MM.1S (cell line): ENCODE results near the gene ERVMER34-1.

Source experiments
- DNase-seq: peaks from one replicate; pipeline ENCODE4 v3.0.0-alpha.2; 2015
- H2AFZ ChIP-seq: fragments of 300-600 bp; sonication (generic); 2 replicates; pipeline ENCODE4 v1.6.0; 2016; ENCODE audit warnings: antibody characterized with exemption, low read length
- H3F3A ChIP-seq: fragments of 300-600 bp; sonication (generic); 2 replicates; pipeline ENCODE4 v1.6.1; 2016; ENCODE audit warnings: mild to moderate bottlenecking, antibody characterized with exemption, low read length, moderate library complexity, mixed read lengths; ENCODE audit not compliant: insufficient read depth
- H3K27ac ChIP-seq: fragments of 300-600 bp; sonication (generic); 2 replicates; pipeline ENCODE4 v1.5.1; 2016; ENCODE audit warnings: mild to moderate bottlenecking, low read length
- H3K27me3 ChIP-seq: fragments of 300-600 bp; sonication (generic); replicated peaks from 2 replicates; pipeline ENCODE4 v1.6.0; 2016; ENCODE audit warnings: low read length; ENCODE audit not compliant: insufficient read depth
- H3K36me3 ChIP-seq: fragments of 300-600 bp; sonication (generic); replicated peaks from 2 replicates; pipeline ENCODE4 v1.6.1; 2016; ENCODE audit warnings: mild to moderate bottlenecking, low read length, mixed read lengths; ENCODE audit not compliant: insufficient read depth
- H3K4me1 ChIP-seq: fragments of 300-600 bp; sonication (generic); 2 replicates; pipeline ENCODE4 v1.6.1; 2016; ENCODE audit warnings: low read length, mixed read lengths
- H3K4me2 ChIP-seq: fragments of 300-600 bp; sonication (generic); 2 replicates; pipeline ENCODE4 v1.6.0; 2016; ENCODE audit warnings: low read depth, low read length
- H3K4me3 ChIP-seq: fragments of 300-600 bp; sonication (generic); 2 replicates; pipeline ENCODE4 v1.5.1; 2016; ENCODE audit warnings: low read length, mixed read lengths
- H3K79me2 ChIP-seq: fragments of 300-600 bp; sonication (generic); 2 replicates; pipeline ENCODE4 v1.6.1; 2016; ENCODE audit warnings: mixed run types, low read length, mixed read lengths
- H3K9ac ChIP-seq: fragments of 300-600 bp; sonication (generic); 2 replicates; pipeline ENCODE4 v1.6.1; 2016; ENCODE audit warnings: low read length, mixed read lengths
- H3K9me2 ChIP-seq: fragments of 300-600 bp; sonication (generic); replicated peaks from 2 replicates; pipeline ENCODE4 v1.6.1; 2016; ENCODE audit warnings: mild to moderate bottlenecking, low read length, mixed read lengths; ENCODE audit not compliant: insufficient read depth
- H3K9me3 ChIP-seq: fragments of 300-600 bp; sonication (generic); replicated peaks from 2 replicates; pipeline ENCODE4 v1.6.1; 2016; ENCODE audit warnings: mild to moderate bottlenecking, low read length, mixed read lengths; ENCODE audit not compliant: insufficient read depth
- H4K20me1 ChIP-seq: fragments of 300-600 bp; sonication (generic); 2 replicates; pipeline ENCODE4 v1.6.1; 2016; ENCODE audit warnings: mild to moderate bottlenecking, low read length, moderate library complexity, mixed read lengths; ENCODE audit not compliant: insufficient read depth
- EZH2 ChIP-seq: fragments of 300-600 bp; sonication (generic); optimal IDR thresholded peaks from 2 replicates; pipeline ENCODE3; 2017; ENCODE audit warnings: low read depth, mild to moderate bottlenecking, antibody characterized with exemption, low read length, mixed read lengths
- EZH2phosphoT487 ChIP-seq: fragments of 300-600 bp; sonication (generic); IDR thresholded peaks from 2 replicates; pipeline ENCODE4 v1.6.1; 2018; ENCODE audit warnings: antibody characterized with exemption, low read length
- TF ChIP-seq, protein P1 (sequence below): fragments of 300-600 bp; sonication (generic); IDR thresholded peaks from 2 replicates; pipeline ENCODE4 v1.5.1; 2016; ENCODE audit warnings: antibody characterized with exemption, low read length, mixed read lengths

ERVMER34-1 gene

DNA sequence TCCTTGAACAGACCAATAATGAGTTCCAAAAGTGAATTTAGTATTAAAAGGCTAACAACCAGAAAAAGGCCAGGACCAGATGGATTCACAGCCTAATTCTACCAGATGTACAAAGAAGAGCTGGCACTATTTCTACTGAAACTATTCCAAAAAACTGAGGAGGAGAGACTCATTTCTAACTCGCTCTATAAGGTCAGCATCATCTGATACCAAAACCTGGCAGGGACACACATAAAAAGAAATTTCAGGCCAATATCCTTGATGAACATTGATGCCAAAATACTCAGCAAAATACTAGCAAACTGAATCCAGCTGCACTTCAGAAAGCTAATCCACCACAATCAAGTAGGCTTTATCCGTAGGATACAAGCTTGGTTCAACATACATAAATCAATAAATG, 56.3 kb downstream of the ERVMER34-1 start:
- no peaks in the 10 kb centered on the region for H3K79me2 ChIP-seq
- H3K27ac ChIP-seq: no peak overlapping the region
- H3K9ac ChIP-seq: no peak overlapping the region
- H2AFZ ChIP-seq: no peak overlapping the region
- DNase-seq: no peak
- no peaks in the 10 kb centered on the region for H4K20me1 ChIP-seq
- no peak overlapping the region for H3K4me3 ChIP-seq
- no peak overlapping the region for H3K4me2 ChIP-seq
- no peaks in the 10 kb centered on the region for H3K9me2 ChIP-seq
- no peaks in the 10 kb centered on the region for H3K36me3 ChIP-seq
- no peaks in the 10 kb centered on the region for H3K4me1 ChIP-seq
- H3F3A ChIP-seq: no peaks in the 10 kb centered on the region
- H3K9me3 ChIP-seq: no peaks in the 10 kb centered on the region
- TF ChIP-seq EZH2 (no peak), EZH2phosphoT487 (no peak)
- TF ChIP-seq, protein P1, sequence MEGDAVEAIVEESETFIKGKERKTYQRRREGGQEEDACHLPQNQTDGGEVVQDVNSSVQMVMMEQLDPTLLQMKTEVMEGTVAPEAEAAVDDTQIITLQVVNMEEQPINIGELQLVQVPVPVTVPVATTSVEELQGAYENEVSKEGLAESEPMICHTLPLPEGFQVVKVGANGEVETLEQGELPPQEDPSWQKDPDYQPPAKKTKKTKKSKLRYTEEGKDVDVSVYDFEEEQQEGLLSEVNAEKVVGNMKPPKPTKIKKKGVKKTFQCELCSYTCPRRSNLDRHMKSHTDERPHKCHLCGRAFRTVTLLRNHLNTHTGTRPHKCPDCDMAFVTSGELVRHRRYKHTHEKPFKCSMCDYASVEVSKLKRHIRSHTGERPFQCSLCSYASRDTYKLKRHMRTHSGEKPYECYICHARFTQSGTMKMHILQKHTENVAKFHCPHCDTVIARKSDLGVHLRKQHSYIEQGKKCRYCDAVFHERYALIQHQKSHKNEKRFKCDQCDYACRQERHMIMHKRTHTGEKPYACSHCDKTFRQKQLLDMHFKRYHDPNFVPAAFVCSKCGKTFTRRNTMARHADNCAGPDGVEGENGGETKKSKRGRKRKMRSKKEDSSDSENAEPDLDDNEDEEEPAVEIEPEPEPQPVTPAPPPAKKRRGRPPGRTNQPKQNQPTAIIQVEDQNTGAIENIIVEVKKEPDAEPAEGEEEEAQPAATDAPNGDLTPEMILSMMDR: no peak
- H3K27me3 ChIP-seq: no peaks in the 10 kb centered on the region

DNA sequence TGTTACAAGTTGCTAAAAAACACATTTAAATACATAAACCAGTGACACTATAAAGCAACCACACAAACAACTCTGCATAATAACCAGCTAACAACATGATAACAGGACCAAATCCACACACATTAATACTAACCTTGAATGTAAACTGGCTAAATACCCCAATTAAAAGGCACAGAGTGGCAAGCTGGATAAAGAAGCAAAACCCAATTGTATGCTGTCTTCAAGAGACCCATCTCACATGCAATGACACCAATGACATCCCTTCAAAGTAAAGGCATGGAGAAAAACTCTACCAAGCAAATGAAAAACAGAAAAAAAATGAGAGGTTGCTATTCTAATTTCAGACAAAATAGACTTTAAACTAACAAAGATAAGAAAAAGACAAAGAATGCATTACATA, 57.7 kb downstream of the ERVMER34-1 start:
- Histone ChIP-seq H3K4me3 (no peak overlapping the region), H3K9me2 (no peaks in the 10 kb centered on the region), H4K20me1 (no peaks in the 10 kb centered on the region), H3K4me2 (no peak overlapping the region), H3K79me2 (no peaks in the 10 kb centered on the region), H3K9ac (no peak overlapping the region), H3K4me1 (no peaks in the 10 kb centered on the region), H3K36me3 (no peaks in the 10 kb centered on the region), H2AFZ (no peak overlapping the region), H3K27me3 (no peaks in the 10 kb centered on the region), H3K9me3 (no peaks in the 10 kb centered on the region), H3F3A (no peaks in the 10 kb centered on the region), H3K27ac (no peak overlapping the region)
- no peak for DNase-seq
- TF ChIP-seq EZH2phosphoT487: no peak
- TF ChIP-seq, protein P1: no peak
